ENCODE measurements around the gene BRD7.

DNA sequence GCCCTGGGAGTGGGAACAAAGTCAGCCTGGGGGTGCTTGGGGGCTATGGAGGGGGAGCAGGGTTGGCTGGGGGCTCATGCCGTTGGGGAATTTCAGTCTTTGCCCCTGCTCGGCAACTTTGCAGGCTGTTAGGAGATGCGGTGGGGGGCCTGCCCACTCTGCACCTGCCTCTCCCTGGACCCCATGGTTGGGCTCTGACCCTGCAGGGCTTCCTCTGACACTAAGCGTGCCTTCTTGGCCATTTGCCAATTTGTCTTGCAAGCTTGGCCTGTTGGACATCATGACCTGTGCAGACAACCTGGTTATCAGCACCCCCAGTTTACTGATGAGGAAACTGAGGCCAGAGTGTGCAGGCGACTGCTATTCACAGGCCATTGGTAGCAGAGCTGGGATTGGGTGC, 87.9 kb downstream of the BRD7 start:
- TF ChIP-seq POLR2A (IDR thresholded peaks at IDR 0.05): no peak
- TF ChIP-seq, protein P1, sequence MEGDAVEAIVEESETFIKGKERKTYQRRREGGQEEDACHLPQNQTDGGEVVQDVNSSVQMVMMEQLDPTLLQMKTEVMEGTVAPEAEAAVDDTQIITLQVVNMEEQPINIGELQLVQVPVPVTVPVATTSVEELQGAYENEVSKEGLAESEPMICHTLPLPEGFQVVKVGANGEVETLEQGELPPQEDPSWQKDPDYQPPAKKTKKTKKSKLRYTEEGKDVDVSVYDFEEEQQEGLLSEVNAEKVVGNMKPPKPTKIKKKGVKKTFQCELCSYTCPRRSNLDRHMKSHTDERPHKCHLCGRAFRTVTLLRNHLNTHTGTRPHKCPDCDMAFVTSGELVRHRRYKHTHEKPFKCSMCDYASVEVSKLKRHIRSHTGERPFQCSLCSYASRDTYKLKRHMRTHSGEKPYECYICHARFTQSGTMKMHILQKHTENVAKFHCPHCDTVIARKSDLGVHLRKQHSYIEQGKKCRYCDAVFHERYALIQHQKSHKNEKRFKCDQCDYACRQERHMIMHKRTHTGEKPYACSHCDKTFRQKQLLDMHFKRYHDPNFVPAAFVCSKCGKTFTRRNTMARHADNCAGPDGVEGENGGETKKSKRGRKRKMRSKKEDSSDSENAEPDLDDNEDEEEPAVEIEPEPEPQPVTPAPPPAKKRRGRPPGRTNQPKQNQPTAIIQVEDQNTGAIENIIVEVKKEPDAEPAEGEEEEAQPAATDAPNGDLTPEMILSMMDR (IDR thresholded peaks at IDR 0.05): no peak
